ENCODE measurements around the gene CASP10. TPM values are rescaled to one million over a fixed set of nuclear protein-coding genes. Genes with fewer than 3 reads are reported as not detected.

Gene CASP10
- total and polyA plus RNA-seq, 2 experiments from 2014 or later: 2.9 to 5.1 TPM

DNA sequence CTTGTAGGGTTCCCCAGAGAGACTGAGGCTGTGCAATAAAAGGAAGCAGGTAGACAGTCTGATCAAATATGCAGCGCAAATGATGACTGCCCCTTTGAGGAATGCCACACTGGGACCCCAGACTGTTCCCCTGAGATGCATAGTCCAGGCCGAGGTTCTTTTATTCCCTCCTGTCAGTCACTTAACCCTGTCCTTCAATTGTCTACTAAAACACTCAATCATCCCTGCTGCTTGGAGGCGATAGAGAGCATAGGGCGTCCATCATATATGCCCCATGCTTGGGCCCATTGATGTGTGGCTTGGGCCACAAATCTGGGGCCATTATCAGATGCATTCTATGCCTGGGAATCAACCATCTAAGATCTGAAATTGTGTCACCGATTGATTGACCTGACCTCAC, 61.9 kb downstream of the CASP10 start:
- Histone ChIP-seq H2AFZ (no peak overlapping the region), H3K79me2 (ENCODE audit: insufficient read depth) (no peaks in the 10 kb centered on the region), H3K9me2 (ENCODE audit: insufficient read depth) (no peaks in the 10 kb centered on the region), H3K27me3 (replicated peaks; ENCODE audit: insufficient read depth) (no peaks in the 10 kb centered on the region), H4K20me1 (ENCODE audit: insufficient read depth) (no peaks in the 10 kb centered on the region), H3K27ac (no peak overlapping the region), H3K36me3 (ENCODE audit: low read depth) (no peaks in the 10 kb centered on the region), H3F3A (ENCODE audit: insufficient read depth) (no peaks in the 10 kb centered on the region), H3K9me3 (ENCODE audit: low read depth) (no peaks in the 10 kb centered on the region), H3K4me2 (ENCODE audit: unreplicated experiment) (no peak overlapping the region), H3K9ac (no peak overlapping the region), H3K4me3 (no peak overlapping the region), H3K4me1 (ENCODE audit: insufficient read depth) (peaks cover 2% of the 10 kb centered on the region; the same call in 1 of the 2 replicates)
- no peak for DNase-seq
- WGBS, 2 experiments (ENCODE audit: low coverage in 1 of 2, low lambda C conversion rate in 2 of 2, missing lambda C conversion rate in 2 of 2): 95 to 98% methylated on average over 5 of the region's 5 CpGs
- in situ Hi-C loops (cut with MboI): no loop called here
- TF ChIP-seq EZH2phosphoT487 (IDR thresholded peaks at IDR 0.05; ENCODE audit: insufficient read depth, low read depth) (no peak), EZH2 (IDR thresholded peaks at IDR 0.05; ENCODE audit: insufficient read depth, poor library complexity, severe bottlenecking) (no peak)

DNA sequence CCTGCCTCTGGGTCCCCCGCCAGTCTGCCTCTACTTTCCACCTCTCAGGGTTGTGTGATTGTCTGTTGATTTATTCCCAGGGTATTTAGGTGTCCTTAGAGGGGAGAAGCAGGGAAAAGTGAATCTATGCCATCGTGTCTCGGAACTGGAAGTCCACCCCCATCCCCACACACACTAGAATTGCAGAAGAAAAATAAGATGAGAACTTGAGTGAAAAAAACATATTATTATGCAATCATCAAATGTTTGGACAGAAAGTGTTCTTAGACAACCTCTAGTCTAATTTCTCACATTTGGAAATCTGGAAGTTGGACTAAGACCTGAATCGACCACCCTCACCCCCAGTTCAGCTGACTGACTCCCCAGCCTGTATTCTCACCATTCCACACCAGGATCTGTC, 63.3 kb downstream of the CASP10 start:
- TF ChIP-seq EZH2 (IDR thresholded peaks at IDR 0.05; ENCODE audit: insufficient read depth, poor library complexity, severe bottlenecking): no peak
- no peak for TF ChIP-seq EZH2phosphoT487 (IDR thresholded peaks at IDR 0.05; ENCODE audit: insufficient read depth, low read depth)
- Histone ChIP-seq H3K9me3 (ENCODE audit: low read depth) (no peaks in the 10 kb centered on the region), H3K4me2 (ENCODE audit: unreplicated experiment) (no peak overlapping the region), H4K20me1 (ENCODE audit: insufficient read depth) (no peaks in the 10 kb centered on the region), H3K27ac (no peak overlapping the region), H3K79me2 (ENCODE audit: insufficient read depth) (no peaks in the 10 kb centered on the region), H3K27me3 (replicated peaks; ENCODE audit: insufficient read depth) (no peaks in the 10 kb centered on the region), H3F3A (ENCODE audit: insufficient read depth) (no peaks in the 10 kb centered on the region), H3K9ac (no peak overlapping the region), H3K4me1 (ENCODE audit: insufficient read depth) (no peaks in the 10 kb centered on the region), H3K4me3 (no peak overlapping the region), H3K9me2 (ENCODE audit: insufficient read depth) (no peaks in the 10 kb centered on the region), H2AFZ (no peak overlapping the region), H3K36me3 (ENCODE audit: low read depth) (no peaks in the 10 kb centered on the region)
- WGBS, 2 experiments (ENCODE audit: low coverage in 1 of 2, low lambda C conversion rate in 2 of 2, missing lambda C conversion rate in 2 of 2): 68 to 74% methylated on average over 4 of the region's 4 CpGs
- in situ Hi-C loops (cut with MboI): no loop called here
- DNase-seq: no peak

DNA sequence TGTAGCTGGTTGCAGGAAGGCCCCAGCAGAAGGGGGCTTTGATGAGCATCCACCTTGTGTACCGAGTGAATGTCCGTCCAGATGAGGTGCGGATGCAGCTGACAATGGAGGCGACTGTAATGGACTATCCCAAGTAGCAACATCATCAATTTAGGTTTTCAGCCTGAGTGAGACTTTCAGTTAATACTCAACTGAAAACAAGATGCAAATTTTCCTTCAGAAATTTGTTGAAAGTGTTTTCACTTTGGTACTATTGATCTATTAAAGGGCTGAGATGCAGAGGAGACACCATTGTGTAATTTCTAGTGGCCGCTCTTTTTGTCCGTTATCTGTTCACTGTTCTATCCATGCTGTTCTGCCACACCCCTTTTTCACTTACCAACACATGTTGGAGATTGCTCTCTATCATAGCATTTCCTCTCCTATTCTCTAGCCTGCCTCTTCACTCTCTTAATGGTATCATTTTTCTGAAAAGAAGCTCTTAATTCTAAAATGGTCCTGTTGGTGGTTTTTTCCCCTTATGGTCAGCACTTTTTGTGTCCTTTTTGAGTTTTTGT, 65.4 kb downstream of the CASP10 start:
- Histone ChIP-seq H3K9me3 (ENCODE audit: low read depth) (no peaks in the 10 kb centered on the region), H3F3A (ENCODE audit: insufficient read depth) (no peaks in the 10 kb centered on the region), H2AFZ (no peak overlapping the region), H3K4me2 (ENCODE audit: unreplicated experiment) (no peak overlapping the region), H3K79me2 (ENCODE audit: insufficient read depth) (no peaks in the 10 kb centered on the region), H3K36me3 (ENCODE audit: low read depth) (no peaks in the 10 kb centered on the region), H3K4me1 (ENCODE audit: insufficient read depth) (no peaks in the 10 kb centered on the region), H4K20me1 (ENCODE audit: insufficient read depth) (no peaks in the 10 kb centered on the region), H3K4me3 (no peak overlapping the region), H3K27ac (no peak overlapping the region), H3K9me2 (ENCODE audit: insufficient read depth) (no peaks in the 10 kb centered on the region), H3K9ac (no peak overlapping the region), H3K27me3 (replicated peaks; ENCODE audit: insufficient read depth) (no peaks in the 10 kb centered on the region)
- no peak for TF ChIP-seq EZH2 (IDR thresholded peaks at IDR 0.05; ENCODE audit: insufficient read depth, poor library complexity, severe bottlenecking)
- TF ChIP-seq EZH2phosphoT487 (IDR thresholded peaks at IDR 0.05; ENCODE audit: insufficient read depth, low read depth): no peak
- 67 to 75% methylated on average over 6 of the region's 6 CpGs for WGBS, 2 experiments (ENCODE audit: low coverage in 1 of 2, low lambda C conversion rate in 2 of 2, missing lambda C conversion rate in 2 of 2)
- no peak for DNase-seq
- in situ Hi-C loops (cut with MboI): no loop called here

DNA sequence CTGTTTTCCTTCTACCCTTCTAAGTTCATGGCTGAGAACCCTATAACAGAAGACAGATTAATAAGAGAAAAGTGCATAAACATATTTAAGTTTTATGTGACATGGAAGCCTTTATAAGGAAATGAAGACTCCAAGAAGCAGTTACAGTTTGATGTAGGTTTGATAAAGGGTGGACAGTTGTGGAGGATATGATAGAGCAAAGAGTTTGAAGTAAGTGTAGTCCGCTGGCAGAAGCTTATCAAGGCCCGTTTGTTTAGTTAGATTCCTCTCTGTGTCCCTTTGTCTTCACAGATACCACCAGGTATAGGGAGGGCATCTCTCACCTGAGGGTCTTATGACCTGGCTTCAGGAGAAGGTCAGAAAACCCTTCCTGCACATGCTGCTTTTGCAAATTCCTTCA, 66.9 kb downstream of the CASP10 start:
- DNase-seq: no peak
- in situ Hi-C loops (cut with MboI): no loop called here
- no peak overlapping the region for H3K9ac ChIP-seq
- no peak overlapping the region for H2AFZ ChIP-seq
- H3K27ac ChIP-seq: no peak overlapping the region
- H3K9me3 ChIP-seq (ENCODE audit: low read depth): no peaks in the 10 kb centered on the region
- H3K4me3 ChIP-seq: no peak overlapping the region
- no peaks in the 10 kb centered on the region for H3K4me1 ChIP-seq (ENCODE audit: insufficient read depth)
- H3K79me2 ChIP-seq (ENCODE audit: insufficient read depth): no peaks in the 10 kb centered on the region
- no peaks in the 10 kb centered on the region for H3F3A ChIP-seq (ENCODE audit: insufficient read depth)
- no peaks in the 10 kb centered on the region for H3K27me3 ChIP-seq (replicated peaks; ENCODE audit: insufficient read depth)
- H4K20me1 ChIP-seq (ENCODE audit: insufficient read depth): no peaks in the 10 kb centered on the region
- TF ChIP-seq EZH2phosphoT487 (IDR thresholded peaks at IDR 0.05; ENCODE audit: insufficient read depth, low read depth) (no peak), EZH2 (IDR thresholded peaks at IDR 0.05; ENCODE audit: insufficient read depth, poor library complexity, severe bottlenecking) (no peak)
- no peaks in the 10 kb centered on the region for H3K9me2 ChIP-seq (ENCODE audit: insufficient read depth)
- H3K36me3 ChIP-seq (ENCODE audit: low read depth): no peaks in the 10 kb centered on the region
- WGBS, 2 experiments (ENCODE audit: low coverage in 1 of 2, low lambda C conversion rate in 2 of 2, missing lambda C conversion rate in 2 of 2): 89 to 90% methylated on average over 2 of the region's 2 CpGs
- H3K4me2 ChIP-seq (ENCODE audit: unreplicated experiment): no peak overlapping the region

DNA sequence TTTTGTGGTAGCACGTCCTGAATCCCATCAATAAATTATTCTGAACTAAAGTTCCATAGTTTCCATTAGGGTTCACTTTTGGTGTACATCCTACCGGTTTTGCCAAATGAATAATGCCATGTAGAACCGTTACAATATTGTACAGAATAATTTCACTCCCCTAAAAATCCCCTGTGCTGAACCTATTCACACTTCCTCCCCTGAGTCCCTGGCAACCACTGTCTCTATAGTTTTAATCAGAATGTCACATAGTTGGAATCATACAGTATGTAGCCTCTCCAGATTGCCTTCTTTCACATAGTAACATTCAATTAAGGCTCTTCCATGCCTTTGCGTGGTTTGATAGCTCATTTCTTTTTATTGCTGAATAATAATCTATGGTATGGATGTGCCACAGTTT, 67.8 kb downstream of the CASP10 start:
- no peaks in the 10 kb centered on the region for H3F3A ChIP-seq (ENCODE audit: insufficient read depth)
- H2AFZ ChIP-seq: no peak overlapping the region
- H3K36me3 ChIP-seq (ENCODE audit: low read depth): no peaks in the 10 kb centered on the region
- H3K4me2 ChIP-seq (ENCODE audit: unreplicated experiment): no peak overlapping the region
- H3K27ac ChIP-seq: no peak overlapping the region
- H3K9ac ChIP-seq: no peak overlapping the region
- in situ Hi-C loops (cut with MboI): no loop called here
- no peak overlapping the region for H3K4me3 ChIP-seq
- no peaks in the 10 kb centered on the region for H3K27me3 ChIP-seq (replicated peaks; ENCODE audit: insufficient read depth)
- no peaks in the 10 kb centered on the region for H3K4me1 ChIP-seq (ENCODE audit: insufficient read depth)
- WGBS, 2 experiments (ENCODE audit: low coverage in 1 of 2, low lambda C conversion rate in 2 of 2, missing lambda C conversion rate in 2 of 2): 83 to 93% methylated on average over 4 of the region's 4 CpGs
- TF ChIP-seq EZH2phosphoT487 (IDR thresholded peaks at IDR 0.05; ENCODE audit: insufficient read depth, low read depth) (no peak), EZH2 (IDR thresholded peaks at IDR 0.05; ENCODE audit: insufficient read depth, poor library complexity, severe bottlenecking) (no peak)
- no peaks in the 10 kb centered on the region for H3K9me3 ChIP-seq (ENCODE audit: low read depth)
- no peak for DNase-seq
- H4K20me1 ChIP-seq (ENCODE audit: insufficient read depth): no peaks in the 10 kb centered on the region
- no peaks in the 10 kb centered on the region for H3K9me2 ChIP-seq (ENCODE audit: insufficient read depth)
- no peaks in the 10 kb centered on the region for H3K79me2 ChIP-seq (ENCODE audit: insufficient read depth)

All from GM23248 (cell line).